ENCODE data around the gene LEFTY1.
"Not testable (repeated sequence)": the region's sequence is repeated elsewhere in the genome, so short reads cannot be mapped to it uniquely, and the experiment has no call there.

Gene LEFTY1

GRCh38 chr1:225914947-225915346 lies 26.0 kb upstream of the LEFTY1 start:
- no peak for DNase-seq

GRCh38 chr1:225914391-225914790 lies 25.4 kb upstream of the LEFTY1 start:
- DNase-seq, result no peak

- DNase-seq, result no peak
Observed at GRCh38 chr1:225911191-225912130, 22.5 kb upstream of the LEFTY1 start.

- peak; percentile 46 for DNase-seq
Observed at GRCh38 chr1:225909477-225909876, 20.5 kb upstream of the LEFTY1 start.

- peak; percentile 88 for DNase-seq
Observed at GRCh38 chr1:225908773-225909172, 19.8 kb upstream of the LEFTY1 start.

GRCh38 chr1:225908013-225908640 lies 19.2 kb upstream of the LEFTY1 start:
- no peak for DNase-seq

- DNase-seq, result no peak
Observed at GRCh38 chr1:225907341-225907740, 18.4 kb upstream of the LEFTY1 start.

GRCh38 chr1:225906467-225906866 lies 17.5 kb upstream of the LEFTY1 start:
- no peak for DNase-seq

GRCh38 chr1:225903623-225904022 lies 14.7 kb upstream of the LEFTY1 start:
- DNase-seq, result no peak

- DNase-seq, result peak; percentile 38
Observed at GRCh38 chr1:225899044-225899925, 10.3 kb upstream of the LEFTY1 start.

- DNase-seq, result peak; percentile 92
Observed at GRCh38 chr1:225897595-225898514, 8.9 kb upstream of the LEFTY1 start.

- DNase-seq, result peak; percentile 84
Observed at GRCh38 chr1:225896937-225897549, 8.1 kb upstream of the LEFTY1 start.

GRCh38 chr1:225896494-225896893 lies 7.5 kb upstream of the LEFTY1 start:
- DNase-seq, result no peak

- no peak for DNase-seq
Observed at GRCh38 chr1:225892307-225892706, 3.4 kb upstream of the LEFTY1 start.

- no peak for DNase-seq
Observed at GRCh38 chr1:225891229-225891972, 2.5 kb upstream of the LEFTY1 start.

GRCh38 chr1:225890346-225891228 lies 1.6 kb upstream of the LEFTY1 start:
- no peak for DNase-seq

GRCh38 chr1:225889743-225890142 lies 797 bp upstream of the LEFTY1 start:
- DNase-seq, result no peak

GRCh38 chr1:225888289-225888897 lies 553 bp downstream of the LEFTY1 start:
- no peak for DNase-seq

GRCh38 chr1:225887554-225888288 lies 1.2 kb downstream of the LEFTY1 start:
- not testable (repeated sequence) for DNase-seq

Data from NCI-H2029 (cell line).